NCI-H526 (cell line): ENCODE measurements around the gene MTFR2.

Experiments used
- DNase-seq, 2 experiments: peaks; one replicate each; lab custom pipeline; 2025; lab: John Stamatoyannopoulos, UW

MTFR2 gene

GRCh38 chr6:136184738-136185137, 65.4 kb downstream of the MTFR2 start:
- no peak for DNase-seq

- DNase-seq: no peak
These were observed 68.2 kb downstream of the MTFR2 start for GRCh38 chr6:136181861-136182260.

GRCh38 chr6:136181512-136181833, 68.6 kb downstream of the MTFR2 start:
- no peak for DNase-seq
